PC-9 (cell line): ENCODE data around the gene PAFAH2. TPM values are rescaled to one million over a fixed set of nuclear protein-coding genes. Genes with fewer than 3 reads are reported as not detected.

Source experiments
- BruUV-seq: library from RNA; stranded (reverse); fragments of 400-500 nt; replicated peaks from 2 replicates; lab custom pipeline; 2021; lab: Mats Ljungman, UMichigan
- CTCF ChIA-PET: fragments of 300-600 bp; sonication (Branson Sonifier 250); formaldehyde crosslinking; loops from one replicate; lab custom pipeline; 2022; ENCODE audit warnings: antibody characterized with exemption; lab: Charles Lee
- POLR2A ChIA-PET: fragments of 300-600 bp; sonication (Branson Sonifier 250); formaldehyde crosslinking; loops from one replicate; lab custom pipeline; 2022; ENCODE audit warnings: antibody characterized with exemption; ENCODE audit not compliant: unreplicated experiment; lab: Charles Lee
- DNase-seq, 2 experiments: peaks; one replicate each; pipeline versions ENCODE4 v3.0.0 to v3.0.0-alpha.2; 2015 to 2022; ENCODE audit warnings: mixed read lengths in 1 of 2
- H2AFZ ChIP-seq: fragments of 200-600 bp; sonication (generic); 2 replicates; pipeline ENCODE4 v1.8.1; 2017; ENCODE audit warnings: antibody characterized with exemption
- H3F3A ChIP-seq: fragments of 200-600 bp; sonication (generic); 2 replicates; pipeline ENCODE4 v1.8.1; 2017; ENCODE audit warnings: antibody characterized with exemption, mild to moderate bottlenecking, low read depth; ENCODE audit not compliant: insufficient read depth
- H3K27ac ChIP-seq: fragments of 200-600 bp; sonication (generic); 2 replicates; pipeline ENCODE4 v1.6.1; 2016; ENCODE audit warnings: mixed run types
- H3K27me3 ChIP-seq: fragments of 200-600 bp; sonication (generic); 2 replicates; pipeline ENCODE4 v1.6.1; 2016; ENCODE audit warnings: low read depth, mixed run types; ENCODE audit not compliant: insufficient read depth
- H3K36me3 ChIP-seq: fragments of 200-600 bp; sonication (generic); 2 replicates; pipeline ENCODE4 v1.6.1; 2016; ENCODE audit warnings: low read depth, mixed run types
- H3K4me1 ChIP-seq: fragments of 200-600 bp; sonication (generic); replicated peaks from 2 replicates; pipeline ENCODE4 v1.6.1; 2016; ENCODE audit warnings: mixed run types; ENCODE audit not compliant: insufficient read depth
- H3K4me2 ChIP-seq: fragments of 200-600 bp; sonication (generic); 2 replicates; pipeline ENCODE4 v1.6.1; 2017; ENCODE audit warnings: mixed run types
- H3K4me3 ChIP-seq: fragments of 200-600 bp; sonication (generic); 2 replicates; pipeline ENCODE4 v1.6.1; 2016; ENCODE audit warnings: mixed run types
- H3K79me2 ChIP-seq: fragments of 200-600 bp; sonication (generic); 2 replicates; pipeline ENCODE4 v1.6.1; 2017; ENCODE audit warnings: low read depth, mixed run types
- H3K9me2 ChIP-seq: fragments of 200-600 bp; sonication (generic); 2 replicates; pipeline ENCODE4 v1.8.1; 2017; ENCODE audit warnings: mild to moderate bottlenecking; ENCODE audit not compliant: insufficient read depth
- H3K9me3 ChIP-seq: fragments of 200-600 bp; sonication (generic); 2 replicates; pipeline ENCODE4 v1.8.1; 2016; ENCODE audit warnings: low read depth; ENCODE audit not compliant: insufficient read depth
- H4K20me1 ChIP-seq: fragments of 200-600 bp; sonication (generic); 2 replicates; pipeline ENCODE4 v1.8.1; 2017; ENCODE audit not compliant: insufficient read depth
- EZH2 ChIP-seq: fragments of 200-600 bp; sonication (generic); IDR thresholded peaks from 2 replicates; pipeline ENCODE4 v1.8.0; 2017; ENCODE audit warnings: antibody characterized with exemption, low read depth
- intact Hi-C: fragments of 100-400 bp; cut with micrococcal nuclease; formaldehyde crosslinking; loops from one replicate; pipeline ENCODE4 v1.10.0; 2022; ENCODE audit not compliant: unreplicated experiment
- total RNA-seq: library from RNA; stranded (reverse); gene quantifications from 2 replicates; pipeline ENCODE4 v1.2.3, GENCODE V29; 2021
- TF ChIP-seq, protein P1 (sequence below): fragments of 200-600 bp; sonication (generic); conservative IDR thresholded peaks from 2 replicates; pipeline ENCODE4 v1.6.1; 2017; ENCODE audit warnings: mixed run types, antibody characterized with exemption, mild to moderate bottlenecking, moderate library complexity

Gene PAFAH2
- total RNA-seq, 1 experiment from 2014 or later = 13.9 TPM

DNA sequence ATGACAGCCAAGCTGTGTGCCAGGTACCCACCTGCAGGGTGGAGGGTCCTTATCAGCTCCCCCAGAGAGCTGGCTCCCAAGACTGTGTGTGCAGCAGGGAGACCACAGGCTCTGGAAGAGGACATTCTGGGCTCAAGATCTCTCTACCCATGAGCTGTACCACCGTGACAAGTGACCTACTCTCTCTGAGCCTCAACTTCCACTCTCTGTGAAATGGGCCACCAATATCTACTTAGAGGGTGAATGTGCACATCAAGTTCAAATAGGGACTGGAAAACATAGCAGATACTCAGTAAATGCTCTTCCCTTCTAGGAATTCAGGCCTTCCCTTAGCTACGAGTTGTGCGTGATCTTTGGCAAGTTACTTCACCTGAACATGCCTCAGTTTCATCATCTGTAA lies 46.6 kb upstream of the PAFAH2 start:
- no peak for DNase-seq
- intact Hi-C loops = no loop called here
- no peaks in the 10 kb centered on the region for H3K9me2 ChIP-seq
- ChIA-PET POLR2A (no interaction called here), CTCF (interaction anchor here (1.2 kb wide), 1 partner anchor 79 kb away, joined by 9 read pairs; no protein-coding TSS in a partner anchor)
- H3K36me3 ChIP-seq = no peaks in the 10 kb centered on the region
- H3F3A ChIP-seq = no peaks in the 10 kb centered on the region
- no peaks in the 10 kb centered on the region for H3K9me3 ChIP-seq
- H3K4me3 ChIP-seq = no peak overlapping the region
- H3K4me2 ChIP-seq = no peak overlapping the region
- H4K20me1 ChIP-seq = no peaks in the 10 kb centered on the region
- H3K27me3 ChIP-seq = peaks cover 8% of the 10 kb centered on the region; the same call in 1 of the 2 replicates
- TF ChIP-seq EZH2 = no peak
- TF ChIP-seq, protein P1, sequence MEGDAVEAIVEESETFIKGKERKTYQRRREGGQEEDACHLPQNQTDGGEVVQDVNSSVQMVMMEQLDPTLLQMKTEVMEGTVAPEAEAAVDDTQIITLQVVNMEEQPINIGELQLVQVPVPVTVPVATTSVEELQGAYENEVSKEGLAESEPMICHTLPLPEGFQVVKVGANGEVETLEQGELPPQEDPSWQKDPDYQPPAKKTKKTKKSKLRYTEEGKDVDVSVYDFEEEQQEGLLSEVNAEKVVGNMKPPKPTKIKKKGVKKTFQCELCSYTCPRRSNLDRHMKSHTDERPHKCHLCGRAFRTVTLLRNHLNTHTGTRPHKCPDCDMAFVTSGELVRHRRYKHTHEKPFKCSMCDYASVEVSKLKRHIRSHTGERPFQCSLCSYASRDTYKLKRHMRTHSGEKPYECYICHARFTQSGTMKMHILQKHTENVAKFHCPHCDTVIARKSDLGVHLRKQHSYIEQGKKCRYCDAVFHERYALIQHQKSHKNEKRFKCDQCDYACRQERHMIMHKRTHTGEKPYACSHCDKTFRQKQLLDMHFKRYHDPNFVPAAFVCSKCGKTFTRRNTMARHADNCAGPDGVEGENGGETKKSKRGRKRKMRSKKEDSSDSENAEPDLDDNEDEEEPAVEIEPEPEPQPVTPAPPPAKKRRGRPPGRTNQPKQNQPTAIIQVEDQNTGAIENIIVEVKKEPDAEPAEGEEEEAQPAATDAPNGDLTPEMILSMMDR = no peak
- no TSS peak for BruUV-seq
- no peaks in the 10 kb centered on the region for H3K79me2 ChIP-seq
- H3K27ac ChIP-seq = no peak overlapping the region
- no peak overlapping the region for H2AFZ ChIP-seq
- no peaks in the 10 kb centered on the region for H3K4me1 ChIP-seq

DNA sequence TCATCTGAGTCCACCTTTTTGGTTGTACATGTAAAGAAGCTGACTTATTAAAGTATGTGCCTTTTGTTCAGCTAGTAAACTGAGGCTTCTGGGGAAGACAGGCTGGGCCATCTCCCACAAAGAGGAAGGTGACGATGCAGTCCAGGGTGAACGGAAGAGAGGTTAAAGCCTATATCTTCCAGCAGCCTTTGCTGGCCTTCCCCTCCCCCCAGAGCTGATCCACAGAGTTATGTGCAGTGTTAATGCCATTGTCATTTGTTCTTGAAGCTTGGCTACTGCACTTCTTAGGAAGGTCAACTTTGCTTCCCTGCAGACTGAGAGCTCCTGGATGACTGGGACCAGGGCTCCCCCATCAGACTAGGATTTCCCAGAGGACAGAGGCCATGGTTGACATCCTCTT lies 45.9 kb upstream of the PAFAH2 start:
- no peak for TF ChIP-seq EZH2
- TF ChIP-seq, protein P1 = no peak
- no peak overlapping the region for H2AFZ ChIP-seq
- ChIA-PET POLR2A (no interaction called here), CTCF (no interaction called here)
- H3K4me2 ChIP-seq = no peak overlapping the region
- H3K27me3 ChIP-seq = peaks cover 8% of the 10 kb centered on the region; the same call in 1 of the 2 replicates
- no peaks in the 10 kb centered on the region for H3K79me2 ChIP-seq
- H3F3A ChIP-seq = no peaks in the 10 kb centered on the region
- no peak for DNase-seq
- H3K4me3 ChIP-seq = no peak overlapping the region
- no TSS peak for BruUV-seq
- intact Hi-C loops = no loop called here
- H4K20me1 ChIP-seq = no peaks in the 10 kb centered on the region
- no peaks in the 10 kb centered on the region for H3K9me3 ChIP-seq
- no peaks in the 10 kb centered on the region for H3K9me2 ChIP-seq
- H3K36me3 ChIP-seq = no peaks in the 10 kb centered on the region
- no peak overlapping the region for H3K27ac ChIP-seq
- no peaks in the 10 kb centered on the region for H3K4me1 ChIP-seq

DNA sequence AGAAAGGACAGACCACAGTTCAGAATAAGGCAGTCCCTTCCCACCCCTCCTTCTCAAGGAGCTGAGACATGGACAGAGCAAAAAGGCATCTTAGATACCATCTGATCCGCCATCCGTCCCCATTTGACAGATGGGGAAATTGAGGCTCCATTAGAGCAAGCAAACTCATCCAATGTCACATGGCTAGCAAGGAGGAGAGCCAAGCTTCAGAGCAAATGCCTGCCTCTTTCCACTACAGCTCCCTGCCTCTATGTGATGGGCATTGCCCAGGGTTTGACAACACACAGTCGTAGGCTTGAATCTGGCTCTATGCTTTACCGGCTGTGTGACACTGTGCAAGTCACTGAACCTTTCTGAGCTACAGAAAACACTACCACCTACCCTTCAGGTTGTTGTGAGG lies 44.1 kb upstream of the PAFAH2 start:
- Histone ChIP-seq H3K4me1 (no peaks in the 10 kb centered on the region), H3K9me2 (no peaks in the 10 kb centered on the region), H3K4me2 (no peak overlapping the region), H3K9me3 (no peaks in the 10 kb centered on the region), H2AFZ (no peak overlapping the region), H3K36me3 (no peaks in the 10 kb centered on the region), H3F3A (no peaks in the 10 kb centered on the region), H3K27ac (no peak overlapping the region), H3K27me3 (peaks cover 5% of the 10 kb centered on the region; the same call in 1 of the 2 replicates), H4K20me1 (no peaks in the 10 kb centered on the region), H3K4me3 (no peak overlapping the region), H3K79me2 (no peaks in the 10 kb centered on the region)
- ChIA-PET POLR2A (no interaction called here), CTCF (interaction anchor here (0.6 kb wide), 1 partner anchor 15 kb away, joined by 5 read pairs; no protein-coding TSS in a partner anchor)
- DNase-seq = no peak
- TF ChIP-seq, protein P1 = no peak
- no peak for TF ChIP-seq EZH2
- intact Hi-C loops = no loop called here
- no TSS peak for BruUV-seq
